K562 (cell line): ENCODE measurements around the gene MPI. TPM values are rescaled to one million over a fixed set of nuclear protein-coding genes. Genes with fewer than 3 reads are reported as not detected.

Experiments used
- DEAF1 ChIP-seq: fragments of 450-650 bp; formaldehyde crosslinking; IDR thresholded peaks from 2 replicates; pipeline ENCODE4 v1.4.0; 2020; ENCODE audit warnings: mild to moderate bottlenecking, moderate library complexity
- DPF2 ChIP-seq: fragments of 450-650 bp; IDR thresholded peaks from 2 replicates; pipeline ENCODE4 v1.6.1; 2016
- E2F4 ChIP-seq: sonication (generic); formaldehyde crosslinking; IDR thresholded peaks from 2 replicates; pipeline ENCODE4 v1.8.0; 2022; ENCODE audit warnings: mild to moderate bottlenecking, low read depth, missing genetic modification reagents
- GTF2E2 ChIP-seq: fragments of 200-800 bp; sonication (Bioruptor generic); IDR thresholded peaks from 2 replicates; pipeline ENCODE4 v1.6.1; 2016; ENCODE audit warnings: missing genetic modification characterization, missing compliant biosample characterization
- JUN ChIP-seq, 2 experiments: sonication (generic) in 1 of 2; formaldehyde crosslinking in 1 of 2; IDR thresholded peaks; 2 replicates each; pipeline versions ENCODE4 v1.6.1 to v1.8.0; 2012 to 2022; ENCODE audit warnings: borderline replicate concordance in 2 of 2, mild to moderate bottlenecking in 2 of 2, improper control_type of control experiment in 1 of 2, low read depth in 1 of 2, low read length in 1 of 2, missing genetic modification reagents in 1 of 2
- KLF1 ChIP-seq: fragments of 450-650 bp; IDR thresholded peaks from 2 replicates; pipeline ENCODE4 v1.6.1; 2016; ENCODE audit warnings: missing genetic modification characterization, missing compliant biosample characterization
- PCBP1 ChIP-seq: fragments of 200-400 bp; formaldehyde crosslinking; IDR thresholded peaks from 2 replicates; pipeline ENCODE4 v1.6.1; 2018; ENCODE audit warnings: mild to moderate bottlenecking, low read depth, low read length; ENCODE audit not compliant: poor library complexity, severe bottlenecking
- STAT6 ChIP-seq: sonication (generic); formaldehyde crosslinking; IDR thresholded peaks from 2 replicates; pipeline ENCODE4 v1.8.1; 2023; ENCODE audit warnings: mild to moderate bottlenecking, missing genetic modification reagents
- TAF1 ChIP-seq: IDR thresholded peaks from 2 replicates; pipeline ENCODE4 v1.6.1; 2011; ENCODE audit warnings: mild to moderate bottlenecking, low read length, moderate library complexity; ENCODE audit not compliant: insufficient read depth, control insufficient read depth, severe bottlenecking; ENCODE audit errors: extremely low read depth
- TFE3 ChIP-seq: fragments of 450-650 bp; formaldehyde crosslinking; IDR thresholded peaks from 2 replicates; pipeline ENCODE4 v1.4.0; 2020; ENCODE audit warnings: mild to moderate bottlenecking, mixed read lengths
- THAP7 ChIP-seq: fragments of 250-450 bp; sonication (Bioruptor Pico); IDR thresholded peaks from 2 replicates; pipeline ENCODE4 v1.5.0; 2021
- USF1 ChIP-seq: sonication (generic); formaldehyde crosslinking; IDR thresholded peaks from 2 replicates; pipeline ENCODE4 v1.9.0; 2022; ENCODE audit warnings: mild to moderate bottlenecking, missing genetic modification reagents
- ZBTB2 ChIP-seq: fragments of 450-650 bp; IDR thresholded peaks from 2 replicates; pipeline ENCODE4 v1.6.1; 2016; ENCODE audit warnings: antibody characterized with exemption
- ZNF280A ChIP-seq: fragments of 450-650 bp; IDR thresholded peaks from 2 replicates; pipeline ENCODE4 v1.6.1; 2018; ENCODE audit warnings: mild to moderate bottlenecking, low read depth; ENCODE audit not compliant: partially characterized antibody
- ZNF668 ChIP-seq: fragments of 250-450 bp; sonication (Bioruptor Pico); IDR thresholded peaks from 2 replicates; pipeline ENCODE4 v1.8.0; 2022; ENCODE audit warnings: mild to moderate bottlenecking, inconsistent platforms
- polyA plus RNA-seq, 8 experiments: library from polyadenylated mRNA; depleted of rRNA in 4 of 8; stranded (reverse) in 5 of 8; unstranded in 3 of 8; fragments of >200 nt; fragmentation: Nextera tagmentation in 2 of 8; fragmentation: Illumina TruSeq in 1 of 8; extraction: Ambion mirVana in 2 of 8; extraction: Trizol in 1 of 8; gene quantifications; 2 replicates each; pipeline versions ENCODE4 v1.2.1 to v1.2.3, GENCODE V29; 2011 to 2014; ENCODE audit warnings: inconsistent platforms in 1 of 8, missing spikeins in 1 of 8
- total RNA-seq, 7 experiments: library from RNA; depleted of rRNA in 6 of 7; stranded (reverse); fragments of >200 nt in 6 of 7; fragmentation: Illumina TruSeq in 2 of 7; extraction: Trizol in 2 of 7; gene quantifications; 2 replicates each; pipeline versions ENCODE4 v1.2.1 to v1.2.3, GENCODE V29; 2011 to 2021; ENCODE audit warnings: low replicate concordance in 1 of 7

Gene MPI
- total and polyA plus RNA-seq, 9 of the 15 experiments (the other 6 are each of a cell fraction or from before 2014, with no cell fraction given) = 30.7 to 105 (median 40.5) TPM

GRCh38 chr15:74872702-74873035 lies 17.2 kb upstream of the MPI start (continued):
- no peak for TF ChIP-seq KLF1 (tag)
- TF ChIP-seq STAT6 (CRISPR knock-in tag) = no peak
- TF ChIP-seq PCBP1 = no peak
- no peak for TF ChIP-seq E2F4 (CRISPR knock-in tag)
- no peak for TF ChIP-seq ZNF668
- no peak for TF ChIP-seq TFE3 (CRISPR knock-in tag)
- no peak for TF ChIP-seq TAF1
- no peak for TF ChIP-seq DEAF1 (CRISPR knock-in tag)
- no peak for TF ChIP-seq ZNF280A
- TF ChIP-seq JUN (IDR thresholded peaks at IDR 0.05; ENCODE audit: borderline replicate concordance, low read depth, low read length) = no peak
- 0 out of 2 replicates have a peak, but pooled peaks have one; percentile 32 for TF ChIP-seq JUN (CRISPR knock-in tag; IDR thresholded peaks at IDR 0.05; ENCODE audit: borderline replicate concordance)
- no peak for TF ChIP-seq THAP7 (CRISPR knock-in tag)
- no peak for TF ChIP-seq DPF2
- 0 out of 2 replicates have a peak, but pooled peaks have one; percentile 10 for TF ChIP-seq GTF2E2 (tag)
- TF ChIP-seq ZBTB2 = no peak
- TF ChIP-seq USF1 = no peak
